ENCODE results near the gene BPIFB4.

GRCh38 chr20:33092361-33092760, 12.9 kb downstream of the BPIFB4 start:
- no peak for TF ChIP-seq RFX5 (IDR thresholded peaks at IDR 0.05; ENCODE audit: low read depth, low read length)
- no peak for TF ChIP-seq HMGXB4 (CRISPR knock-in tag; IDR thresholded peaks at IDR 0.05)
- TF ChIP-seq ZNF24 (IDR thresholded peaks at IDR 0.05): no peak
- TF ChIP-seq CTCF (IDR thresholded peaks at IDR 0.05 in 2 of 3, conservative IDR thresholded peaks at IDR 0.05 in 1 of 3; ENCODE audit: insufficient read depth in 2 of 3, low read depth in 1 of 3, low read length in 3 of 3): no peak
- TF ChIP-seq POLR2AphosphoS5 (IDR thresholded peaks at IDR 0.05; ENCODE audit: control insufficient read depth, insufficient read depth, low read depth, low read length): no peak

Data from K562 (cell line).